Type B pancreatic cell (in vitro differentiated cells): ENCODE data around the gene BAZ1B. TPM values are rescaled to one million over a fixed set of nuclear protein-coding genes. Genes with fewer than 3 reads are reported as not detected.
"Not testable (repeated sequence)": the region's sequence is repeated elsewhere in the genome, so short reads cannot be mapped to it uniquely, and the experiment has no call there.

Source experiments
- DNase-seq: peaks from one replicate; pipeline ENCODE4 v3.0.0; 2021; ENCODE audit warnings: mixed read lengths; ENCODE audit not compliant: unreplicated experiment; ENCODE audit errors: extremely low spot score
- H3K27ac Mint-ChIP-seq: 2 replicates; pipeline ENCODE4 v1.8.0; 2021; ENCODE audit warnings: mild to moderate bottlenecking, mixed read lengths
- H3K27me3 Mint-ChIP-seq: 2 replicates; pipeline ENCODE4 v1.8.0; 2021; ENCODE audit warnings: mixed read lengths
- H3K36me3 Mint-ChIP-seq: 2 replicates; pipeline ENCODE4 v1.8.0; 2021; ENCODE audit warnings: mixed read lengths
- H3K4me1 Mint-ChIP-seq: one replicate; pipeline ENCODE4 v1.8.0; 2021; ENCODE audit warnings: mixed read lengths; ENCODE audit not compliant: unreplicated experiment
- H3K4me3 Mint-ChIP-seq: 2 replicates; pipeline ENCODE4 v1.8.0; 2021; ENCODE audit warnings: mild to moderate bottlenecking, mixed read lengths
- H3K9me3 Mint-ChIP-seq: 2 replicates; pipeline ENCODE4 v1.8.0; 2021; ENCODE audit warnings: mixed read lengths
- CTCF ChIP-seq: fragments of 200-600 bp; sonication (generic); conservative IDR thresholded peaks from 2 replicates; pipeline ENCODE4 v1.5.0; 2021; ENCODE audit warnings: antibody characterized with exemption, mild to moderate bottlenecking
- total RNA-seq: library from RNA; stranded (reverse); gene quantifications from 2 replicates; pipeline ENCODE4 v1.2.1, GENCODE V29; 2021; ENCODE audit warnings: low replicate concordance

The BAZ1B gene
- total RNA-seq, 1 donor from 2014 or later, result 86.8 TPM

- no peak for TF ChIP-seq CTCF
- Mint-ChIP-seq H3K9me3 (no peaks in the 10 kb centered on the region), H3K36me3 (no peaks in the 10 kb centered on the region), H3K27ac (no peak overlapping the region), H3K4me1 (peaks cover 6% of the 10 kb centered on the region), H3K4me3 (peak overlapping the region; percentile 60), H3K27me3 (no peaks in the 10 kb centered on the region)
- no peak for DNase-seq
Measured at GRCh38 chr7:73423519-73424488, 98.3 kb downstream of the BAZ1B start.

GRCh38 chr7:73420610-73421009 lies 101.5 kb downstream of the BAZ1B start:
- not testable (repeated sequence) for DNase-seq, H3K27me3 Mint-ChIP-seq

GRCh38 chr7:73420016-73420415 lies 102.1 kb downstream of the BAZ1B start:
- H3K4me1 Mint-ChIP-seq, H3K4me3 Mint-ChIP-seq, H3K27me3 Mint-ChIP-seq, H3K9me3 Mint-ChIP-seq, H3K36me3 Mint-ChIP-seq, DNase-seq: not testable (repeated sequence)
- H3K27ac Mint-ChIP-seq, result peak overlapping the region; percentile 56

More at GRCh38 chr7:73420610-73421009, 101.5 kb downstream of the BAZ1B start:
- not testable (repeated sequence) for H3K9me3 Mint-ChIP-seq, H3K27ac Mint-ChIP-seq, H3K4me3 Mint-ChIP-seq, H3K36me3 Mint-ChIP-seq, H3K4me1 Mint-ChIP-seq

GRCh38 chr7:73418113-73418703 lies 103.9 kb downstream of the BAZ1B start:
- Mint-ChIP-seq H3K4me3 (no peak overlapping the region), H3K27ac (no peak overlapping the region), H3K27me3 (no peaks in the 10 kb centered on the region)

GRCh38 chr7:73410541-73411131 lies 111.5 kb downstream of the BAZ1B start:
- not testable (repeated sequence) for H3K4me1 Mint-ChIP-seq, DNase-seq, H3K9me3 Mint-ChIP-seq, H3K27me3 Mint-ChIP-seq, H3K4me3 Mint-ChIP-seq, H3K36me3 Mint-ChIP-seq, H3K27ac Mint-ChIP-seq

More at GRCh38 chr7:73418113-73418703, 103.9 kb downstream of the BAZ1B start:
- no peaks in the 10 kb centered on the region for H3K9me3 Mint-ChIP-seq
- no peak for TF ChIP-seq CTCF
- no peaks in the 10 kb centered on the region for H3K36me3 Mint-ChIP-seq
- DNase-seq, result no peak
- peaks cover 6% of the 10 kb centered on the region for H3K4me1 Mint-ChIP-seq

GRCh38 chr7:73404860-73405259 lies 117.2 kb downstream of the BAZ1B start:
- not testable (repeated sequence) for H3K27ac Mint-ChIP-seq, H3K27me3 Mint-ChIP-seq, H3K4me1 Mint-ChIP-seq, H3K4me3 Mint-ChIP-seq, H3K36me3 Mint-ChIP-seq, DNase-seq, H3K9me3 Mint-ChIP-seq

GRCh38 chr7:73399185-73400050 lies 122.7 kb downstream of the BAZ1B start:
- not testable (repeated sequence) for H3K9me3 Mint-ChIP-seq, H3K4me1 Mint-ChIP-seq, DNase-seq, H3K4me3 Mint-ChIP-seq, H3K27me3 Mint-ChIP-seq, H3K27ac Mint-ChIP-seq, H3K36me3 Mint-ChIP-seq
